Measurements from ENCODE around the gene TLDC2. TPM values are rescaled to one million over a fixed set of nuclear protein-coding genes. Genes with fewer than 3 reads are reported as not detected.

The TLDC2 gene
- total RNA-seq, 1 donor, result not detected

DNA sequence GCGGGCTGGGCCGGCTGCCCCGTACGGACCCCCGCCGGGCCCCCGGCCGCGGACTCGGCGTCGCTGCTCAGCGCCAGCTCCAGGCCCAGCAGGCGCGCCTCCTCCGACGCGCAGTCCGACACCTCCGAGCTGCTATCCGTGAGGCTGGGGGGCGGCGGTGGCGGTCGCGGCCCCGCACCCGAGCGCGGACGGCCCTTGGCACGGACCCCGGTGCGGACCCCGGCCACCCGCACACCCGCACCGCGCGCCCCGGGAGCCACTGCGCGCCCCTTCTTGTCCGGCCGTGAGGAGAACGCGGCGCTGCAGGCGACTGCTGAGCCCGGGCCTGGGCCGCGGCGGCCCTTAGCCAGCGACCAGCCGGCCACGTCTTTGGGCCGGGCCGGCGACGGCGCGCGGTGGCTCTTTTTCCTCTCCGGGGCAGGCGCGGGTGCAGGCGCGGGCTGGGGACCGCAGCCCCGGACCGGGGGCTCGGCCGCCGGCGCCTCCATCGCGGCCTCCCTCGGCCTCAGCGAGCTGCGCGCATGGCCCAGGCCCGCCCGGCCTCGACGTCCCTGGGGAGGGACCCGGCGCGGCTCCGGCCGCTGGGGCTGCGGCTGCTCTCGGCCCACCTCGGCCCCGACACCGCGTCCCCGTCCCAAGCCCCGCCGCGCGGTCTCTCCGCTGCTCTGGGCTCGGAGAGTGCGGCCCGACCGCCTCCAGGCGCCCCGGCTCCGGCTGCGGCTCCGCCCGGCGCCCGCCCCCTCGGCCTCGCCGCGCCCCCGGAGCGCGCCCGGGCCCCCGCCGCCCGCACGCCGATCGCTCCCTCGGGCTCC is 12.9 kb upstream of the TLDC2 start:
- H3K36me3 ChIP-seq (ENCODE audit: insufficient read depth, low read length), result peaks cover 11% of the 10 kb centered on the region
- peak; percentile 85 for DNase-seq (ENCODE audit: insufficient read length, low spot score, missing footprints)
- no peaks in the 10 kb centered on the region for H3K27me3 ChIP-seq (ENCODE audit: insufficient read depth, low read length)
- H3K27ac ChIP-seq (ENCODE audit: low read depth, low read length), result peak overlapping the region; percentile 85
- peaks cover 35% of the 10 kb centered on the region for H4K20me1 ChIP-seq (ENCODE audit: insufficient read depth, low read length)
- H3K4me2 ChIP-seq (ENCODE audit: insufficient read depth, low read length), result peak overlapping the region; percentile 91
- H3K79me2 ChIP-seq (ENCODE audit: insufficient read depth, low read length), result peaks cover 50% of the 10 kb centered on the region
- no peak overlapping the region for H2AFZ ChIP-seq (ENCODE audit: low read length)
- H3K4me3 ChIP-seq (ENCODE audit: insufficient read depth, low read length), result peak overlapping the region; percentile 80
- no peaks in the 10 kb centered on the region for H3K9me3 ChIP-seq (ENCODE audit: low read depth, low read length)
- TF ChIP-seq, protein P1, sequence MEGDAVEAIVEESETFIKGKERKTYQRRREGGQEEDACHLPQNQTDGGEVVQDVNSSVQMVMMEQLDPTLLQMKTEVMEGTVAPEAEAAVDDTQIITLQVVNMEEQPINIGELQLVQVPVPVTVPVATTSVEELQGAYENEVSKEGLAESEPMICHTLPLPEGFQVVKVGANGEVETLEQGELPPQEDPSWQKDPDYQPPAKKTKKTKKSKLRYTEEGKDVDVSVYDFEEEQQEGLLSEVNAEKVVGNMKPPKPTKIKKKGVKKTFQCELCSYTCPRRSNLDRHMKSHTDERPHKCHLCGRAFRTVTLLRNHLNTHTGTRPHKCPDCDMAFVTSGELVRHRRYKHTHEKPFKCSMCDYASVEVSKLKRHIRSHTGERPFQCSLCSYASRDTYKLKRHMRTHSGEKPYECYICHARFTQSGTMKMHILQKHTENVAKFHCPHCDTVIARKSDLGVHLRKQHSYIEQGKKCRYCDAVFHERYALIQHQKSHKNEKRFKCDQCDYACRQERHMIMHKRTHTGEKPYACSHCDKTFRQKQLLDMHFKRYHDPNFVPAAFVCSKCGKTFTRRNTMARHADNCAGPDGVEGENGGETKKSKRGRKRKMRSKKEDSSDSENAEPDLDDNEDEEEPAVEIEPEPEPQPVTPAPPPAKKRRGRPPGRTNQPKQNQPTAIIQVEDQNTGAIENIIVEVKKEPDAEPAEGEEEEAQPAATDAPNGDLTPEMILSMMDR (IDR thresholded peaks at IDR 0.05; ENCODE audit: extremely low read depth, low read depth, low read length), result no peak
- H3K4me1 ChIP-seq (ENCODE audit: insufficient read depth, low read length), result peaks cover 43% of the 10 kb centered on the region

DNA sequence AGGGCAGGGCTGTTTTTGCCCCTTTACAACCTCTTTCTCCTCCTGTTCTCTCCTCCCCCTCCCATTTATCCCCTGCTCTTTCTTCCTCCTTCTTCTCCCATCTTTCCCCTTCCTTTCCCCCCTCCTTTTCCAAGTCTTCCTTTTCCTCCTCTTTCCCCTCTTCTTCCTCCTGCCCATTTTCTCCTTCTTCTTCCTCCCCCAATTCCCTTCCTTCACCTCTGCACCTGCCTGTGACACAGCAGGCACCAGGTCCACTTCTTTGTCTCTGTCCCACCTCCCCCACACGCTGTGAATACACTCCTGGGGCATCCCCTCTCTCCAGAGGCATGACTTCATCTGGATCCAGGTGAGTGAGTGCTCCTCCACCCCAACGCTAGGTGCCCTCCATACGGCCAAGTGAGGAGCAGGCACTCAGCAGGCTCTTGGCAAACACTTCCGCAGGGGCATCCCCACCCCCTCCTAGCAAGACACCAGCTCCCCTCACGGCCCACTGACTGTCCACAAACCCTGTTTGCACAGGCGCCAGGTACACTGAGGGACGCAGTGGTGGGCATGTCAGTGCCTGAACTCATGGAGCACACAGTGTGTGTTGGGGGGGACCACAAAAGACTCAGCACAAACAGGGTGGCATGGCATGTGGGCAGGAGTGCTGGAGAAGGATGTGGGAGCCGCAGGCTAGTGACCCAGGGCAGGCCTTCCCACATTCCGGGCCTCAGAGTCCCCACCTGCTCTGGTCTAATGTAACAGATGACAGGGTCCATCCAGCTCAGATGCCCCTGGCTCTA is 10.7 kb upstream of the TLDC2 start:
- no peak overlapping the region for H3K4me2 ChIP-seq (ENCODE audit: insufficient read depth, low read length)
- H3K27ac ChIP-seq (ENCODE audit: low read depth, low read length), result no peak overlapping the region
- peaks cover 28% of the 10 kb centered on the region for H3K4me1 ChIP-seq (ENCODE audit: insufficient read depth, low read length)
- no peaks in the 10 kb centered on the region for H3K9me3 ChIP-seq (ENCODE audit: low read depth, low read length)
- H3K79me2 ChIP-seq (ENCODE audit: insufficient read depth, low read length), result peaks cover 28% of the 10 kb centered on the region
- no peak overlapping the region for H2AFZ ChIP-seq (ENCODE audit: low read length)
- no peak overlapping the region for H3K4me3 ChIP-seq (ENCODE audit: insufficient read depth, low read length)
- H4K20me1 ChIP-seq (ENCODE audit: insufficient read depth, low read length), result peaks cover 23% of the 10 kb centered on the region
- no peaks in the 10 kb centered on the region for H3K27me3 ChIP-seq (ENCODE audit: insufficient read depth, low read length)
- TF ChIP-seq, protein P1 (IDR thresholded peaks at IDR 0.05; ENCODE audit: extremely low read depth, low read depth, low read length), result no peak
- DNase-seq (ENCODE audit: insufficient read length, low spot score, missing footprints), result peak; percentile 76
- peaks cover 4% of the 10 kb centered on the region for H3K36me3 ChIP-seq (ENCODE audit: insufficient read depth, low read length)

DNA sequence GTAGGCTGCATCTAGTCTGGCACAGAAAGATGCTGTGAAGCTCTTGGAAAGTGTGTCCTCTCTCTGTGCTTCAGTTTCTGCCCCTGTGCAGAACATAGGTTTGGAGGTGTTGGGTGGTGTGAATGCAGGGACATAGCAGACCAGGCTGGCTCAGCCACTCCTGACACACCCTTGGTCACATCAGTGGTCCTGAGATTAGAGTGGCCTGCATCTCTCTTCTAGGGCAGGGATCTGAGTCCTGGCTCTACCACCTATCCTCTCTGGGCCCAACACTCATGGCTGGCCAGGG is 10.1 kb upstream of the TLDC2 start:
- Histone ChIP-seq H3K36me3 (ENCODE audit: insufficient read depth, low read length) (no peaks in the 10 kb centered on the region), H3K27me3 (ENCODE audit: insufficient read depth, low read length) (no peaks in the 10 kb centered on the region), H3K79me2 (ENCODE audit: insufficient read depth, low read length) (peaks cover 23% of the 10 kb centered on the region), H4K20me1 (ENCODE audit: insufficient read depth, low read length) (peaks cover 17% of the 10 kb centered on the region), H3K4me1 (ENCODE audit: insufficient read depth, low read length) (peaks cover 22% of the 10 kb centered on the region), H2AFZ (ENCODE audit: low read length) (no peak overlapping the region), H3K9me3 (ENCODE audit: low read depth, low read length) (no peaks in the 10 kb centered on the region), H3K4me3 (ENCODE audit: insufficient read depth, low read length) (no peak overlapping the region), H3K4me2 (ENCODE audit: insufficient read depth, low read length) (no peak overlapping the region), H3K27ac (ENCODE audit: low read depth, low read length) (no peak overlapping the region)
- peak; percentile 64 for DNase-seq (ENCODE audit: insufficient read length, low spot score, missing footprints)
- TF ChIP-seq, protein P1 (IDR thresholded peaks at IDR 0.05; ENCODE audit: extremely low read depth, low read depth, low read length), result no peak

DNA sequence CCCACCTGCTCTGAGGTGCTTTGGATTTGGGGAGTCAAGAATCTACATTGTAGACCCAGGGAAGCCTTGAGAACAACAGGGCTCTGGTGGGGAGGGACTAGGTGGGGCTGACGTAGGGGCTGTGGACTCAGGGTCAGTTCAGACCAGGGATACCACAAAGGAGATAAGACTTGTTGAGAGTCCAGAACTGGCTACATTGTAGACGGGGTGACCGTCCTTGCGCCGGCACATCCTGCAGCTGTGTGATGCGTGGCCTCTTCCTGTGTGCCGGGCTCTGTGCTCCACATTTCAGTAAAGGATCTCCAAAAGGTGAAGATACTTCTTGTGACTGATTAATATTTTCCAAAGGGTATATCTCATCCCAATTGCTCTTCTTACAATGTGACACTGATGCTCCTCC is 9.8 kb upstream of the TLDC2 start:
- Histone ChIP-seq H3K27me3 (ENCODE audit: insufficient read depth, low read length) (no peaks in the 10 kb centered on the region), H3K4me1 (ENCODE audit: insufficient read depth, low read length) (peaks cover 19% of the 10 kb centered on the region), H3K9me3 (ENCODE audit: low read depth, low read length) (no peaks in the 10 kb centered on the region), H2AFZ (ENCODE audit: low read length) (no peak overlapping the region), H3K27ac (ENCODE audit: low read depth, low read length) (no peak overlapping the region), H3K36me3 (ENCODE audit: insufficient read depth, low read length) (no peaks in the 10 kb centered on the region), H3K4me3 (ENCODE audit: insufficient read depth, low read length) (no peak overlapping the region), H3K4me2 (ENCODE audit: insufficient read depth, low read length) (no peak overlapping the region), H4K20me1 (ENCODE audit: insufficient read depth, low read length) (peaks cover 14% of the 10 kb centered on the region), H3K79me2 (ENCODE audit: insufficient read depth, low read length) (peaks cover 19% of the 10 kb centered on the region)
- TF ChIP-seq, protein P1 (IDR thresholded peaks at IDR 0.05; ENCODE audit: extremely low read depth, low read depth, low read length), result no peak
- DNase-seq (ENCODE audit: insufficient read length, low spot score, missing footprints), result peak; percentile 73

Data from osteoblast (primary cell).